Neural cell (in vitro differentiated cells): Measurements from ENCODE around the gene ARID1B.

ENCODE experiments used
- EP300 ChIP-seq: fragments of 450-650 bp; conservative IDR thresholded peaks from 2 replicates; pipeline ENCODE4 v1.6.1; 2014; ENCODE audit warnings: antibody characterized with exemption, mild to moderate bottlenecking, moderate library complexity; ENCODE audit not compliant: poor library complexity, severe bottlenecking
- TF ChIP-seq, protein P1 (sequence below): fragments of 450-650 bp; IDR thresholded peaks from 2 replicates; pipeline ENCODE4 v1.5.1; 2014; ENCODE audit warnings: antibody characterized with exemption, mild to moderate bottlenecking, moderate library complexity; ENCODE audit not compliant: poor library complexity, severe bottlenecking

GRCh38 chr6:157143171-157143889 lies 366.2 kb downstream of the ARID1B start:
- TF ChIP-seq, protein P1, sequence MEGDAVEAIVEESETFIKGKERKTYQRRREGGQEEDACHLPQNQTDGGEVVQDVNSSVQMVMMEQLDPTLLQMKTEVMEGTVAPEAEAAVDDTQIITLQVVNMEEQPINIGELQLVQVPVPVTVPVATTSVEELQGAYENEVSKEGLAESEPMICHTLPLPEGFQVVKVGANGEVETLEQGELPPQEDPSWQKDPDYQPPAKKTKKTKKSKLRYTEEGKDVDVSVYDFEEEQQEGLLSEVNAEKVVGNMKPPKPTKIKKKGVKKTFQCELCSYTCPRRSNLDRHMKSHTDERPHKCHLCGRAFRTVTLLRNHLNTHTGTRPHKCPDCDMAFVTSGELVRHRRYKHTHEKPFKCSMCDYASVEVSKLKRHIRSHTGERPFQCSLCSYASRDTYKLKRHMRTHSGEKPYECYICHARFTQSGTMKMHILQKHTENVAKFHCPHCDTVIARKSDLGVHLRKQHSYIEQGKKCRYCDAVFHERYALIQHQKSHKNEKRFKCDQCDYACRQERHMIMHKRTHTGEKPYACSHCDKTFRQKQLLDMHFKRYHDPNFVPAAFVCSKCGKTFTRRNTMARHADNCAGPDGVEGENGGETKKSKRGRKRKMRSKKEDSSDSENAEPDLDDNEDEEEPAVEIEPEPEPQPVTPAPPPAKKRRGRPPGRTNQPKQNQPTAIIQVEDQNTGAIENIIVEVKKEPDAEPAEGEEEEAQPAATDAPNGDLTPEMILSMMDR = no peak
- TF ChIP-seq EP300 = no peak
